Cardiac muscle cell (in vitro differentiated cells and primary cell): Measurements from ENCODE around the gene LRRC2. TPM values are rescaled to one million over a fixed set of nuclear protein-coding genes. Genes with fewer than 3 reads are reported as not detected.

Experiments
- DNase-seq, 2 donors: peaks; one replicate each; pipeline versions ENCODE4 v3.0.0 to v3.0.0-alpha.2; 2010 to 2017; ENCODE audit warnings: low read depth in 1 of 2, low spot score in 1 of 2
- H3K27ac ChIP-seq: fragments of 200-600 bp; sonication (generic); 2 replicates; pipeline ENCODE4 v1.5.1; 2016
- H3K27me3 ChIP-seq: fragments of 200-600 bp; sonication (generic); 2 replicates; pipeline ENCODE4 v1.6.0; 2016; ENCODE audit warnings: control low read depth
- H3K36me3 ChIP-seq: fragments of 200-600 bp; sonication (generic); 2 replicates; pipeline ENCODE4 v1.5.1; 2016; ENCODE audit warnings: control low read depth
- H3K4me1 ChIP-seq: fragments of 200-600 bp; sonication (generic); 2 replicates; pipeline ENCODE4 v1.8.1; 2017; ENCODE audit warnings: low read depth, mild to moderate bottlenecking, mixed run types
- H3K4me3 ChIP-seq: fragments of 200-600 bp; sonication (generic); 2 replicates; pipeline ENCODE4 v1.5.1; 2016; ENCODE audit warnings: mild to moderate bottlenecking
- H3K9me3 ChIP-seq: fragments of 200-600 bp; sonication (generic); 2 replicates; pipeline ENCODE4 v1.5.1; 2017; ENCODE audit warnings: low read depth, mild to moderate bottlenecking, control low read depth
- polyA plus RNA-seq: library from polyadenylated mRNA; unstranded; fragments of >200 nt; fragmentation: Nextera tagmentation; extraction: Ambion mirVana; gene quantifications from 2 replicates; pipeline ENCODE4 v1.2.1, GENCODE V29; 2016
- total RNA-seq: library from RNA; depleted of rRNA; stranded (reverse); fragments of >200 nt; gene quantifications from 2 replicates; pipeline ENCODE4 v1.2.3, GENCODE V29; 2016
- TF ChIP-seq, protein P1 (sequence below): IDR thresholded peaks from 2 replicates; pipeline ENCODE4 v1.5.1; 2012; ENCODE audit warnings: low read depth, mild to moderate bottlenecking, low read length

The LRRC2 gene
- total and polyA plus RNA-seq, 2 experiments from 2014 or later: 0.77 to 1.6 TPM

DNA sequence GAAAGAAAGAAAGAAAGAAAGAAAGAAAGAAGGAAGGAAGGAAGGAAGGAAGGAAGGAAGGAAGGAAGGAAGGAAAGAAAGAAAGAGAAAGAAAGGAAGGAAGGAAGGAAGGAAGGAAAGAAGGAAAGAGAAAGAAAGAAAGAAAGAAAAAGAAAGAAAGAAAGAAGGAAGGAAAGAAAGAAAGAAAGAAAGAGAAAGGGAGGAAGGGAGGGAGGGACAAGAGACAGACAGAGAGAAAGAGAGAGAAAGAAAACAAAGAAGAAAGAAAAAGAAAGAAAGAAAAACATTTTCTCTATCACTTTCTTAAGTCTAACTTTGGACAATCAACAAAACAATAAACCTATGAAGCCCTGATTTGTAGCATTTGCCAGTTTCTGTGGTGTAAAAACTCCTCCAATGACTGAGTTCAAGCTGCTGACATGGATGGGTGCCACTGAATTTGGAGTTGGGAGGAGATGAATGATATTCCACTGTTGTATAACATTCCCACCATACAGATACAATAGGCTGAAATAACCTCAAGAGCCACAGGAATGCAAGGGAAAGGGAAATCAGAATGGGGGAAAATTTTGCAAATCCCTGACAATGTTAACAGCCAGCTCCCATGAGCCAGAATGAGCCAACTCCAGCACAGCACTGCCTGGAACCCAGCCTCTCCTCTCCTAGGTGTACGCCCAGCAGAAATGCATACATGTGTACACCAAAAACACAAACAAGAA lies 83.3 kb downstream of the LRRC2 start:
- TF ChIP-seq, protein P1, sequence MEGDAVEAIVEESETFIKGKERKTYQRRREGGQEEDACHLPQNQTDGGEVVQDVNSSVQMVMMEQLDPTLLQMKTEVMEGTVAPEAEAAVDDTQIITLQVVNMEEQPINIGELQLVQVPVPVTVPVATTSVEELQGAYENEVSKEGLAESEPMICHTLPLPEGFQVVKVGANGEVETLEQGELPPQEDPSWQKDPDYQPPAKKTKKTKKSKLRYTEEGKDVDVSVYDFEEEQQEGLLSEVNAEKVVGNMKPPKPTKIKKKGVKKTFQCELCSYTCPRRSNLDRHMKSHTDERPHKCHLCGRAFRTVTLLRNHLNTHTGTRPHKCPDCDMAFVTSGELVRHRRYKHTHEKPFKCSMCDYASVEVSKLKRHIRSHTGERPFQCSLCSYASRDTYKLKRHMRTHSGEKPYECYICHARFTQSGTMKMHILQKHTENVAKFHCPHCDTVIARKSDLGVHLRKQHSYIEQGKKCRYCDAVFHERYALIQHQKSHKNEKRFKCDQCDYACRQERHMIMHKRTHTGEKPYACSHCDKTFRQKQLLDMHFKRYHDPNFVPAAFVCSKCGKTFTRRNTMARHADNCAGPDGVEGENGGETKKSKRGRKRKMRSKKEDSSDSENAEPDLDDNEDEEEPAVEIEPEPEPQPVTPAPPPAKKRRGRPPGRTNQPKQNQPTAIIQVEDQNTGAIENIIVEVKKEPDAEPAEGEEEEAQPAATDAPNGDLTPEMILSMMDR: no peak
- Histone ChIP-seq H3K36me3 (no peaks in the 10 kb centered on the region), H3K4me1 (peaks cover 4% of the 10 kb centered on the region), H3K4me3 (no peak overlapping the region), H3K27ac (no peak overlapping the region), H3K9me3 (no peaks in the 10 kb centered on the region), H3K27me3 (no peaks in the 10 kb centered on the region)
- peak in 1 of 2 donors; percentile 83 for DNase-seq

DNA sequence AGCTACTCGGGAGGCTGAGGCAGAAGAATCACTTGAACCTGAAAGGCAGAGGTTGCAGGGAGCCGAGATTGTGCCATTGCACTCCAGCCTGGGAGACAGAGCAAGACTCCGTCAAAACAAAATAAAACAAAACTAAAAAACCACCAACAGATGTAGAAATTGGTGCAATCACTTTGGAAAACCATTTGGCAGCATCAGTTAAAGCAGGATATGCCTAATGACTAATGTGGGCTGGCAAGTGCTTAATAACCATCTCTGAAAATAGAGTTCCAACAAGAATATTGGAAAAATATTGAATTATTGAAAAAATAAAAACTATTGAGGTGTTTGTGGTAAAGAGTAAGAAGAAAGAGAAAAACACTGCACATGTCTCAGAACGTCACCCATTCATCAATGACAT lies 84.5 kb downstream of the LRRC2 start:
- no peaks in the 10 kb centered on the region for H3K9me3 ChIP-seq
- DNase-seq: no peak
- H3K27me3 ChIP-seq: no peaks in the 10 kb centered on the region
- TF ChIP-seq, protein P1: no peak
- peaks cover 4% of the 10 kb centered on the region for H3K4me1 ChIP-seq
- no peaks in the 10 kb centered on the region for H3K36me3 ChIP-seq
- no peak overlapping the region for H3K27ac ChIP-seq
- no peak overlapping the region for H3K4me3 ChIP-seq

DNA sequence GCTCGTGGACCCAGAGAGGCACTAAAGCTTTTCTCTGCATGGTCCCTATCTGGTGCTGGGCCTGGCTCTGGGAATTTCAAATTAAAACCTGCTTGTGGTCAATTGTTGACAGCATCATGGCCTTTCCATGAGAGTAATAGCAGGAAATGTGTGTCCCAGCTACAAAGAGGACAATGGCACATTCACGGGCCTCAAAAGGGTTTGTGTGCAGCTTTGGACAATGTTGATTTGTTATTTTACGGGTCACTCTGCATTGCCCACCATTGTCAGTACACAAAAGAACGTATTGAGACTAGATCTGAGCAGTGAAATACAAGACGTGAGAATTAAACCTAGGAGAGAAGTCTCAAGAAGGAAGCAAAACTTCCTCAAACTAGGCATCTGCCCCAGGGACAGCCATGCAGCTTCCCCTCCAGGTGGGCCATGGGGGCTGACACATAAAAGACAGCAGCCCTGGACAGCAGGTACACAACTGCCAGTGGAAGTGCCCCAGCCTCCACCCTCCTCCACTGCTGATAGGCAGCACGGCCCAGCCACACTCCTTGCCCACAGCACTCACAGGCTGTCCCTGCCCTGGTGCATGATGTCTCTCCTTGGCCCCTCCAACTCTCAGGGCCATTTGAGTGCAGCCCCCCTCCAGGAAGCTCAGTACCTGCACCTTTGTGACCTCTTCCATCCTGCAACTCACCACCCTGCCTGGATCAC lies 85.5 kb downstream of the LRRC2 start:
- DNase-seq: no peak
- Histone ChIP-seq H3K9me3 (no peaks in the 10 kb centered on the region), H3K4me1 (peaks cover 4% of the 10 kb centered on the region), H3K27me3 (no peaks in the 10 kb centered on the region), H3K36me3 (no peaks in the 10 kb centered on the region), H3K4me3 (no peak overlapping the region), H3K27ac (no peak overlapping the region)
- TF ChIP-seq, protein P1: no peak

DNA sequence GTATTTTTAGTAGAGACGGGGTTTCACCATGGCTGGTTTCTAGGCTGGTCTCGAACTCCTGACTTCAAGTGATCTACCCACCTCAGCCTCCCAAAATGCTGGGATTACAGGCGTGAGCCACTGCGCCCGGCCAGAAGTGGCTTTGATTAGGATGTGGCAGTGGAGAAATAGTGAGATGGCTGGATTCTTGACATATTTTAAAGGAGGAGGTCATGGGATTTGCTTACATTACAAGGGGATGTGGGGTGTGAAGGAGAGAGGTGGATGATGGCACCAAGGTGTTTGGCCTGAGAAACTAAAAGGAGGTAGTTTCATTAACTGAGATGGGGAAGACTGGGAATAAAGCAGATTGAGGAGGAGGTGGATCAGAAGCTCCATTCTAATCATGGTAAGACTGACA lies 86.4 kb downstream of the LRRC2 start:
- Histone ChIP-seq H3K9me3 (no peaks in the 10 kb centered on the region), H3K27me3 (no peaks in the 10 kb centered on the region)
- TF ChIP-seq, protein P1: no peak

DNA sequence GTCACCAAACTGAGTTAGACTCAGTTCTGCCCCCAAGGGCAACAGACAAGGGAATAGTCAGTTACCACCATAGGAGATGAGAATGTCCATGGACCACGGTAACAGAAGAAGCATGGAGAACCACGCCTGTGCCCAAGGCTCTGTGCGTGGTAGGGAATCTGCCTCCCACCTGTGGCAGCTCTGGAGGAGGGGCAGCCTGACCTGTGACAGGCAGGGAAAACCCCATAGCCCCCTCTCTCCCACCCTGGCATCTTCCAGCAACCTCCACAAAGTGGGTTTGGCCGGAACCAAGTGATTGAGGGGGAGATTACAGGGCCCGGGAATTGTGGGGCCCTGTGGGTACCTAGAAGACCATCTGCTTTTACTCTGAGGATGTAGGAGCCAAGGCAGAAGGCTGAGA lies 87.1 kb downstream of the LRRC2 start:
- TF ChIP-seq, protein P1: no peak
- Histone ChIP-seq H3K27ac (no peak overlapping the region), H3K27me3 (no peaks in the 10 kb centered on the region), H3K36me3 (no peaks in the 10 kb centered on the region), H3K4me1 (no peaks in the 10 kb centered on the region), H3K9me3 (no peaks in the 10 kb centered on the region), H3K4me3 (no peak overlapping the region)
- DNase-seq: no peak

More for the DNA sequence above, 86.4 kb downstream of the LRRC2 start:
- H3K36me3 ChIP-seq: no peaks in the 10 kb centered on the region
- H3K4me1 ChIP-seq: no peaks in the 10 kb centered on the region
- no peak overlapping the region for H3K4me3 ChIP-seq
- no peak overlapping the region for H3K27ac ChIP-seq
- no peak for DNase-seq
